HL-60 (cell line): Measurements from ENCODE around the gene OR2A25.

Experiments used
- DNase-seq, 2 experiments: peaks; one replicate each; pipeline ENCODE4 v3.0.0-alpha.2; 2010 to 2020; ENCODE audit warnings: low read depth in 1 of 2, low spot score in 1 of 2
- H3K27ac ChIP-seq: fragments of 250-450 bp; sonication (Bioruptor Pico); replicated peaks from 2 replicates; pipeline ENCODE4 v1.5.1; 2020; ENCODE audit warnings: mild to moderate bottlenecking, moderate library complexity
- H3K27me3 ChIP-seq: fragments of 250-450 bp; sonication (Bioruptor Pico); 2 replicates; pipeline ENCODE4 v1.5.1; 2021; ENCODE audit warnings: mild to moderate bottlenecking, moderate library complexity; ENCODE audit not compliant: insufficient read depth, poor library complexity, severe bottlenecking
- H3K4me3 ChIP-seq: replicated peaks from 2 replicates; pipeline ENCODE4 v1.5.1; 2011; ENCODE audit warnings: mild to moderate bottlenecking, control low read depth, low read length; ENCODE audit not compliant: insufficient read depth
- CTCF ChIP-seq: IDR thresholded peaks from one replicate; pipeline ENCODE4 v1.5.1; 2011; ENCODE audit warnings: low read length, control low read depth, inconsistent platforms; ENCODE audit not compliant: insufficient read depth
- GABPA ChIP-seq: IDR thresholded peaks from 2 replicates; pipeline ENCODE4 v1.6.1; 2012; ENCODE audit warnings: low read depth
- POLR2AphosphoS5 ChIP-seq: IDR thresholded peaks from 2 replicates; pipeline ENCODE4 v1.6.1; 2012; ENCODE audit warnings: low read depth
- REST ChIP-seq: IDR thresholded peaks from 2 replicates; pipeline ENCODE4 v1.6.1; 2012; ENCODE audit warnings: low read depth; ENCODE audit not compliant: insufficient replicate concordance
- SPI1 ChIP-seq: IDR thresholded peaks from 2 replicates; pipeline ENCODE4 v1.6.1; 2012; ENCODE audit warnings: low read depth, mild to moderate bottlenecking, borderline replicate concordance

Gene OR2A25

GRCh38 chr7:144023171-144023827 lies 46.3 kb upstream of the OR2A25 start:
- TF ChIP-seq CTCF, result no peak
- no peak for TF ChIP-seq REST
- TF ChIP-seq SPI1, result no peak
- no peak for TF ChIP-seq GABPA
- TF ChIP-seq POLR2AphosphoS5, result no peak
- Histone ChIP-seq H3K27ac (no peak overlapping the region), H3K27me3 (no peaks in the 10 kb centered on the region), H3K4me3 (no peak overlapping the region)
- no peak for DNase-seq

GRCh38 chr7:144024213-144024612 lies 45.4 kb upstream of the OR2A25 start:
- no peak for DNase-seq
- no peaks in the 10 kb centered on the region for H3K27me3 ChIP-seq
- H3K27ac ChIP-seq, result no peak overlapping the region
- H3K4me3 ChIP-seq, result no peak overlapping the region
- no peak for TF ChIP-seq CTCF
- no peak for TF ChIP-seq REST
- TF ChIP-seq SPI1, result no peak
- no peak for TF ChIP-seq GABPA
- TF ChIP-seq POLR2AphosphoS5, result no peak

- TF ChIP-seq CTCF (no peak), GABPA (no peak), POLR2AphosphoS5 (no peak), REST (no peak), SPI1 (no peak)
- H3K27ac ChIP-seq, result no peak overlapping the region
- H3K27me3 ChIP-seq, result no peaks in the 10 kb centered on the region
- no peak overlapping the region for H3K4me3 ChIP-seq
- DNase-seq, result no peak
Measured at GRCh38 chr7:144026203-144026883, 43.3 kb upstream of the OR2A25 start.
